Cardiac fibroblast (primary cell): ENCODE measurements around the gene SH2D4B.

Experiments used
- DNase-seq, 2 donors: peaks; one replicate each; pipeline versions ENCODE4 v3.0.0 to v3.0.0-alpha.2; 2010; ENCODE audit warnings: low read depth in 2 of 2
- H3K4me3 ChIP-seq, 2 donors: replicated peaks in 1 of 2; 1 replicate in 1 of 2; 2 replicates in 1 of 2; pipeline ENCODE4 v1.5.1; 2011; ENCODE audit warnings: low read depth in 2 of 2, low read length in 2 of 2, mild to moderate bottlenecking in 2 of 2, moderate library complexity in 1 of 2
- TF ChIP-seq, protein P1 (sequence below): IDR thresholded peaks from one replicate; pipeline ENCODE4 v1.5.1; 2011; ENCODE audit warnings: low read depth, mild to moderate bottlenecking, low read length, inconsistent platforms

Gene SH2D4B

DNA sequence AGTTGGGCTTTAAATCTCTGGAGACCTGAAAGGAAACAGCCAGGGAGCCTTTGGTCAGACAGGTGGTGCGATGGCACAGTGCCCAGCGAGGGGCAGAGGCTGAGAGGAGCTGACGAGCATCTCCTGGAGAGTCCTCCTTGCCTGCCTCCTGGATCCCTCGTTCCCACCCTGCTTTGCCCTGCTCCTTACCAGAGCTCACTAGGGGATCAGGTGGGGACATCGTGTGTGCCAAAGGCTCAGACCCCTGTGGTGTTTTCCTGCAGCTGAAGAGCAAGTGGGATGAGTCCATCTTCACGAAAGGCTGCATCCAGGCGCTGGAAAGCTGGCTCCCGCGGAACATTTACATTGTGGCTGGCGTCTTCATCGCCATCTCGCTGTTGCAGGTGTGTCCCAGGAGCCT, 21.8 kb upstream of the SH2D4B start:
- no peak overlapping the region for H3K4me3 ChIP-seq
- no peak for DNase-seq
- TF ChIP-seq, protein P1, sequence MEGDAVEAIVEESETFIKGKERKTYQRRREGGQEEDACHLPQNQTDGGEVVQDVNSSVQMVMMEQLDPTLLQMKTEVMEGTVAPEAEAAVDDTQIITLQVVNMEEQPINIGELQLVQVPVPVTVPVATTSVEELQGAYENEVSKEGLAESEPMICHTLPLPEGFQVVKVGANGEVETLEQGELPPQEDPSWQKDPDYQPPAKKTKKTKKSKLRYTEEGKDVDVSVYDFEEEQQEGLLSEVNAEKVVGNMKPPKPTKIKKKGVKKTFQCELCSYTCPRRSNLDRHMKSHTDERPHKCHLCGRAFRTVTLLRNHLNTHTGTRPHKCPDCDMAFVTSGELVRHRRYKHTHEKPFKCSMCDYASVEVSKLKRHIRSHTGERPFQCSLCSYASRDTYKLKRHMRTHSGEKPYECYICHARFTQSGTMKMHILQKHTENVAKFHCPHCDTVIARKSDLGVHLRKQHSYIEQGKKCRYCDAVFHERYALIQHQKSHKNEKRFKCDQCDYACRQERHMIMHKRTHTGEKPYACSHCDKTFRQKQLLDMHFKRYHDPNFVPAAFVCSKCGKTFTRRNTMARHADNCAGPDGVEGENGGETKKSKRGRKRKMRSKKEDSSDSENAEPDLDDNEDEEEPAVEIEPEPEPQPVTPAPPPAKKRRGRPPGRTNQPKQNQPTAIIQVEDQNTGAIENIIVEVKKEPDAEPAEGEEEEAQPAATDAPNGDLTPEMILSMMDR = no peak

DNA sequence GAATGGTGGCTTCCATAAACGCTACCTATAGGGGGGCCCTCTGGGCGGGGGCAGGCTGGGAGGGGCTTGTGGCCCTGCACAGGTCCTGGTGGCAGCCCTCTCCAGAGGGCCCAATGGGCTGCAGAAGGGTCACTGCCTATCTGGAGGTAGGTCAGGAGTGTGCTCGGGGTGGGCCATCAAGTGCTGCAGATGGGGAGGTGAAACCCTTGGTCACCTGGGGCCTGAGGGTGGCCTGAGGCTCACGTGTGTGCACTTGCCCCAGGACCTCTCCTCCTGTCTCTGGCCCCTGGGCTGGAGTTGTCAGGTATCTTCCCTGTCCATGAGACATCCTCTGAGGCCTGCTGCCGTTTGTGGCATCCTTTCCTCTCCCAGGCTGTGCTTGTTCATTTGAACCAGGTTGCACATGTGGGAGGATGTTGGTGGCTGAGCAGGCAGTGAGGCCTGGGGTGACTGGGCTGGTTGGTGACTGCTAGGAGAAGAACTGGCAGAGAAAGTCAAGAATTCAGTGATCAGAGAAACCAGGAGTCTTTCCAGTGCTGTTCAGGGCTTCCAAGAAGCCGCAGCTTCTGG, 21.1 kb upstream of the SH2D4B start:
- no peak overlapping the region for H3K4me3 ChIP-seq
- TF ChIP-seq, protein P1 = no peak
- no peak for DNase-seq

DNA sequence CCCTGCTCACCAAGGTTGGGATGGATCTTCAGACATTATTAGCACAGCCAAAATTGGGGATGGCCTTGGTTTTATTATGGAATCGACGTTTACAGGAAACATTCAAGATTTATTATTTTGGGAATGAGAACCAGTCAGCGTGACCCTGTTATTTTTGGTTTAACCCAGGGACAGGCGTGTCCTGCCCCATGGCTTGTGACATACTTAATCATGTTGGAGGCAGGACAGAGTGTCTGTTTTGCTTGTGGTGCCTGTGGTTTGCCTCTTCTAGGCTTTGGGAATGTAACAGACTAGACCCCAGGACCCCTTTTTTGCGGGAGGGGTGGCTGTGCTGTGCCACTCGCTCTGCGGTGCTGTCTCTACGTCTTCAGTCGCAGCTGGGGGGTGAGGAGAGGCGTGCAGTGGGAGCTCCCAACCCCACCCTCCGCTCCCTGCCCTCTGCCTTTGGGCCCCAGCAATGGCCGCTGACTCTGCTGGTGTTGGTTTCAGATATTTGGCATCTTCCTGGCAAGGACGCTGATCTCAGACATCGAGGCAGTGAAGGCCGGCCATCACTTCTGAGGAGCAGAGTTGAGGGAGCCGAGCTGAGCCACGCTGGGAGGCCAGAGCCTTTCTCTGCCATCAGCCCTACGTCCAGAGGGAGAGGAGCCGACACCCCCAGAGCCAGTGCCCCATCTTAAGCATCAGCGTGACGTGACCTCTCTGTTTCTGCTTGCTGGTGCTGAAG, 20.1 kb upstream of the SH2D4B start:
- no peak overlapping the region for H3K4me3 ChIP-seq
- TF ChIP-seq, protein P1 = no peak
- peak in 1 of 2 donors; percentile 45 for DNase-seq

DNA sequence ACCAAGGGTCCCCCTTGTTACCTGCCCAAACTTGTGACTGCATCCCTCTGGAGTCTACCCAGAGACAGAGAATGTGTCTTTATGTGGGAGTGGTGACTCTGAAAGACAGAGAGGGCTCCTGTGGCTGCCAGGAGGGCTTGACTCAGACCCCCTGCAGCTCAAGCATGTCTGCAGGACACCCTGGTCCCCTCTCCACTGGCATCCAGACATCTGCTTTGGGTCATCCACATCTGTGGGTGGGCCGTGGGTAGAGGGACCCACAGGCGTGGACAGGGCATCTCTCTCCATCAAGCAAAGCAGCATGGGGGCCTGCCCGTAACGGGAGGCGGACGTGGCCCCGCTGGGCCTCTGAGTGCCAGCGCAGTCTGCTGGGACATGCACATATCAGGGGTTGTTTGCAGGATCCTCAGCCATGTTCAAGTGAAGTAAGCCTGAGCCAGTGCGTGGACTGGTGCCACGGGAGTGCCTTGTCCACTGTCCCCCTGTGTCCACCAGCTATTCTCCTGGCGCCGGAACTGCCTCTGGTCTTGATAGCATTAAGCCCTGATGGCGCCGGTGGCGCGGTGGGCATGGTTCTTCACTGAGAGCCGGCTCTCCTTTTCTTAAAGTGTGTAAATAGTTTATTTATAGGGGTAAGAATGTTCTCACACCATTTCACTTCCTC, 19.4 kb upstream of the SH2D4B start:
- TF ChIP-seq, protein P1 = no peak
- DNase-seq = no peak
- no peak overlapping the region for H3K4me3 ChIP-seq

DNA sequence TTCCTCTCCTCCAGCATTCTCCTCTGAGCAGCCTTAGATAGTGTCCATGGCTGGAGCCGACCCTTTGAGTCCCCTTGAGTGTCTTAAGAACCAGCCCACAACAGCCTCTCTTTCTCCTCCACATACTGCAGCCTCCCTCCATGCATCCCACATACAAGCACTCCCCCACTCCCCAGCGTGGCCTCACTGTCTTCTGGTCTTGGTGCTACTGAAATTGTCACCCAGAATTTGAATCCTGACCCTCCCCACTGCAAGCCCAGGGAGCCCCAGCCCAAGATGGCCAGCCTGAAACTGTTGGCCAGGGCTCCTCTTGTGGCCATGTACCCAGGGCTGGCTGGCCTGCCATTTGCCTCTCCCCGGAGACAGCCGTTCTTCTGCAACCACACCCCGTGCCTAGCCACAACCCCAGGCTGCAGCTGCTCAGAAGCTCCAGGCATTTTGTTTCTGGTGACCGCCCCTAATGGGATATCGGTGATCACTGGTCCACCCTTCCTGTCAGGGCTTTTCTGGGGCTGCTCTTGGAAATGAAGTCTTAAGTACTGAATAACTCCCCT, 18.8 kb upstream of the SH2D4B start:
- no peak for DNase-seq
- TF ChIP-seq, protein P1 = no peak
- no peak overlapping the region for H3K4me3 ChIP-seq

DNA sequence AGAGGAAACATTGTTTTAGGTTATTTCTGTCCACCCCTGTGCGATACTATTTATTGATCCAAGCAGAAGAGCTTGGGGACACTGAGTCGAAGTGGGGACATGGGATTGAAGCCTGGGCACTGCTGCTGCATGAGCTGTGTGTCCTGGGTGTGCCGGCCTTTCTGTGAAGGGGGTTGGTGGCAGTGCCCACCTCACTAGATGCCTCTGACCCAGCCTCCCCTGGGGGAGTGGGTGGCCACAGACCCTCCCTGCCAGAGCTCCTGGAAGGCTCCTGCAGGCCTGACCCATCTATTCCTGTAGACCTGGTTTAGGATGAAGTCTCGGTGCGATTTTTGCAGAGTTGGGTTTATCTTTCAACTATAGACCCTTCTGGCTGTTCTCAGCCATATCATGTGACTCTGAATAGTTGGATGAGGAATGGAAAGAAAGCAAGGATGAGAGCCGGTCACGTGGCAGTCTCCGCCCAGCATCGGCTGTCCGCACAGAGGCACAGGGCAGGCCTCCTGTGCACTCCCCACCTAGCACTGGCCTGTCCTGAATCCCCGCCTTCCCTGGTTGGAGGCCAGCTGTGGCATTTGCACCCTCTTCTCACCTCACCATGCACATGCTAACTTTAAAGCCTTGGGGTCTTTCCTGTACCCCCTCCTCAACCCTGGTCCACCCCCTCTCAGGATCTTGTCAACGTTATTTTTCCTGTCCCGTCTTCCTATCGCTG, 17.6 kb upstream of the SH2D4B start:
- TF ChIP-seq, protein P1 = no peak
- H3K4me3 ChIP-seq = no peak overlapping the region
- no peak for DNase-seq
